RPMI7951 (cell line): ENCODE measurements around the gene ICOS. TPM values are rescaled to one million over a fixed set of nuclear protein-coding genes. Genes with fewer than 3 reads are reported as not detected.
"Not testable (repeated sequence)": the region's sequence is repeated elsewhere in the genome, so short reads cannot be mapped to it uniquely, and the experiment has no call there.

Source experiments
- DNase-seq: peaks from one replicate; pipeline ENCODE4 v3.0.0-alpha.2; 2012; ENCODE audit warnings: low read depth
- total RNA-seq: library from RNA; depleted of rRNA; stranded (reverse); fragments of >200 nt; shearing (Covaris generic); gene quantifications from 2 replicates; pipeline ENCODE4 v1.2.3, GENCODE V29; 2014

ICOS gene
- total RNA-seq, 1 experiment from 2014 or later = not detected

GRCh38 chr2:203973676-203974075 lies 37.1 kb downstream of the ICOS start:
- DNase-seq = no peak

- DNase-seq = no peak
Observed at GRCh38 chr2:203975912-203976311, 39.3 kb downstream of the ICOS start.

- no peak for DNase-seq
Observed at GRCh38 chr2:203982276-203982675, 45.7 kb downstream of the ICOS start.

GRCh38 chr2:203983064-203983715 lies 46.6 kb downstream of the ICOS start:
- no peak for DNase-seq

GRCh38 chr2:203985978-203986377 lies 49.4 kb downstream of the ICOS start:
- DNase-seq = not testable (repeated sequence)

- no peak for DNase-seq
Observed at GRCh38 chr2:203987959-203988358, 51.4 kb downstream of the ICOS start.

- DNase-seq = no peak
Observed at GRCh38 chr2:203988500-203989260, 52.1 kb downstream of the ICOS start.

- no peak for DNase-seq
Observed at GRCh38 chr2:203989521-203989920, 53.0 kb downstream of the ICOS start.

GRCh38 chr2:203992509-203992908 lies 55.9 kb downstream of the ICOS start:
- DNase-seq = no peak

- no peak for DNase-seq
Observed at GRCh38 chr2:203993011-203993410, 56.4 kb downstream of the ICOS start.

- no peak for DNase-seq
Observed at GRCh38 chr2:203993560-203993959, 57.0 kb downstream of the ICOS start.

- no peak for DNase-seq
Observed at GRCh38 chr2:203994735-203995134, 58.2 kb downstream of the ICOS start.

- no peak for DNase-seq
Observed at GRCh38 chr2:203996692-203997091, 60.1 kb downstream of the ICOS start.

GRCh38 chr2:203997481-203997880 lies 60.9 kb downstream of the ICOS start:
- DNase-seq = no peak

- no peak for DNase-seq
Observed at GRCh38 chr2:203997980-203998809, 61.6 kb downstream of the ICOS start.

GRCh38 chr2:203999835-204000234 lies 63.3 kb downstream of the ICOS start:
- no peak for DNase-seq

- DNase-seq = no peak
Observed at GRCh38 chr2:204000446-204000845, 63.9 kb downstream of the ICOS start.

- no peak for DNase-seq
Observed at GRCh38 chr2:204003276-204003990, 66.9 kb downstream of the ICOS start.

GRCh38 chr2:204004912-204005311 lies 68.3 kb downstream of the ICOS start:
- DNase-seq = no peak

- DNase-seq = no peak
Observed at GRCh38 chr2:204005940-204006721, 69.6 kb downstream of the ICOS start.

- DNase-seq = no peak
Observed at GRCh38 chr2:204008352-204008751, 71.8 kb downstream of the ICOS start.
